K562 (cell line): Measurements from ENCODE around the gene ITGA3.

Experiments
- ARNT ChIP-seq, 2 experiments: fragments of 450-650 bp; IDR thresholded peaks; 2 replicates each; pipeline ENCODE4 v1.6.1; 2016; ENCODE audit warnings: mild to moderate bottlenecking in 1 of 2
- MAZ ChIP-seq, 2 experiments: fragments of 450-650 bp in 1 of 2; sonication (generic) in 1 of 2; formaldehyde crosslinking; IDR thresholded peaks in 1 of 2; conservative IDR thresholded peaks in 1 of 2; 2 replicates each; pipeline versions ENCODE4 v1.4.0 to v1.5.0; 2020; ENCODE audit warnings: mild to moderate bottlenecking in 1 of 2, missing genetic modification reagents in 1 of 2
- NONO ChIP-seq, 2 experiments: fragments of 200-400 bp in 1 of 2; fragments of 450-650 bp in 1 of 2; formaldehyde crosslinking in 1 of 2; IDR thresholded peaks; 2 replicates each; pipeline ENCODE4 v1.6.1; 2017; ENCODE audit warnings: low read depth in 2 of 2, mild to moderate bottlenecking in 2 of 2, moderate library complexity in 2 of 2, low read length in 1 of 2
- RAD51 ChIP-seq: fragments of 450-650 bp; IDR thresholded peaks from 2 replicates; pipeline ENCODE4 v1.7.1; 2016; ENCODE audit warnings: low read depth, mild to moderate bottlenecking, borderline replicate concordance
- TARDBP ChIP-seq: fragments of 450-650 bp; IDR thresholded peaks from 2 replicates; pipeline ENCODE4 v1.6.1; 2016
- TBP ChIP-seq: optimal IDR thresholded peaks from 2 replicates; pipeline ENCODE3; 2011; ENCODE audit warnings: low read depth, low read length, improper control_type of control experiment
- ZC3H11A ChIP-seq: IDR thresholded peaks from 2 replicates; pipeline ENCODE4 v1.6.1; 2012; ENCODE audit warnings: low read depth, low read length, improper control_type of control experiment
- ZNF395 ChIP-seq: fragments of 200-800 bp; sonication (Bioruptor generic); IDR thresholded peaks from 2 replicates; pipeline ENCODE4 v1.6.1; 2017; ENCODE audit warnings: missing genetic modification characterization, missing compliant biosample characterization
- ZNF830 ChIP-seq: fragments of 250-450 bp; sonication (Bioruptor Pico); IDR thresholded peaks from 2 replicates; pipeline ENCODE4 v1.5.0; 2021; ENCODE audit warnings: mild to moderate bottlenecking
- TF ChIP-seq, protein P1 (sequence below): fragments of 450-650 bp; IDR thresholded peaks from 2 replicates; pipeline ENCODE4 v1.7.0; 2016; ENCODE audit warnings: borderline replicate concordance
- TF ChIP-seq, protein P2 (sequence below), 3 experiments: IDR thresholded peaks in 2 of 3; conservative IDR thresholded peaks in 1 of 3; 2 replicates each; pipeline ENCODE4 v1.5.1; 2011 to 2012; ENCODE audit warnings: low read length in 3 of 3, mild to moderate bottlenecking in 3 of 3, control low read depth in 2 of 3, improper control_type of control experiment in 1 of 3, inconsistent platforms in 1 of 3, low read depth in 1 of 3, mixed read lengths in 1 of 3, moderate library complexity in 1 of 3; ENCODE audit not compliant: insufficient read depth in 2 of 3

GRCh38 chr17:50045154-50045553 is 10.8 kb upstream of the ITGA3 start:
- TF ChIP-seq ARNT (IDR thresholded peaks at IDR 0.05), result no peak
- no peak for TF ChIP-seq NONO (IDR thresholded peaks at IDR 0.05; ENCODE audit: low read depth in 2 of 2, low read length in 1 of 2)
- no peak for TF ChIP-seq RAD51
- TF ChIP-seq MAZ (CRISPR knock-in tag; conservative IDR thresholded peaks at IDR 0.05 in 1 of 2, IDR thresholded peaks at IDR 0.05 in 1 of 2), result no peak
- no peak for TF ChIP-seq ZNF830
- no peak for TF ChIP-seq ZNF395
- TF ChIP-seq TARDBP, result no peak
- TF ChIP-seq, protein P1, sequence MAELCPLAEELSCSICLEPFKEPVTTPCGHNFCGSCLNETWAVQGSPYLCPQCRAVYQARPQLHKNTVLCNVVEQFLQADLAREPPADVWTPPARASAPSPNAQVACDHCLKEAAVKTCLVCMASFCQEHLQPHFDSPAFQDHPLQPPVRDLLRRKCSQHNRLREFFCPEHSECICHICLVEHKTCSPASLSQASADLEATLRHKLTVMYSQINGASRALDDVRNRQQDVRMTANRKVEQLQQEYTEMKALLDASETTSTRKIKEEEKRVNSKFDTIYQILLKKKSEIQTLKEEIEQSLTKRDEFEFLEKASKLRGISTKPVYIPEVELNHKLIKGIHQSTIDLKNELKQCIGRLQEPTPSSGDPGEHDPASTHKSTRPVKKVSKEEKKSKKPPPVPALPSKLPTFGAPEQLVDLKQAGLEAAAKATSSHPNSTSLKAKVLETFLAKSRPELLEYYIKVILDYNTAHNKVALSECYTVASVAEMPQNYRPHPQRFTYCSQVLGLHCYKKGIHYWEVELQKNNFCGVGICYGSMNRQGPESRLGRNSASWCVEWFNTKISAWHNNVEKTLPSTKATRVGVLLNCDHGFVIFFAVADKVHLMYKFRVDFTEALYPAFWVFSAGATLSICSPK, result no peak
- TF ChIP-seq TBP, result no peak
- TF ChIP-seq ZC3H11A, result no peak
- TF ChIP-seq, protein P2, sequence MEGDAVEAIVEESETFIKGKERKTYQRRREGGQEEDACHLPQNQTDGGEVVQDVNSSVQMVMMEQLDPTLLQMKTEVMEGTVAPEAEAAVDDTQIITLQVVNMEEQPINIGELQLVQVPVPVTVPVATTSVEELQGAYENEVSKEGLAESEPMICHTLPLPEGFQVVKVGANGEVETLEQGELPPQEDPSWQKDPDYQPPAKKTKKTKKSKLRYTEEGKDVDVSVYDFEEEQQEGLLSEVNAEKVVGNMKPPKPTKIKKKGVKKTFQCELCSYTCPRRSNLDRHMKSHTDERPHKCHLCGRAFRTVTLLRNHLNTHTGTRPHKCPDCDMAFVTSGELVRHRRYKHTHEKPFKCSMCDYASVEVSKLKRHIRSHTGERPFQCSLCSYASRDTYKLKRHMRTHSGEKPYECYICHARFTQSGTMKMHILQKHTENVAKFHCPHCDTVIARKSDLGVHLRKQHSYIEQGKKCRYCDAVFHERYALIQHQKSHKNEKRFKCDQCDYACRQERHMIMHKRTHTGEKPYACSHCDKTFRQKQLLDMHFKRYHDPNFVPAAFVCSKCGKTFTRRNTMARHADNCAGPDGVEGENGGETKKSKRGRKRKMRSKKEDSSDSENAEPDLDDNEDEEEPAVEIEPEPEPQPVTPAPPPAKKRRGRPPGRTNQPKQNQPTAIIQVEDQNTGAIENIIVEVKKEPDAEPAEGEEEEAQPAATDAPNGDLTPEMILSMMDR (IDR thresholded peaks at IDR 0.05 in 2 of 3, conservative IDR thresholded peaks at IDR 0.05 in 1 of 3; ENCODE audit: insufficient read depth in 2 of 3, low read depth in 1 of 3, low read length in 3 of 3), result no peak
